GM12891 (cell line): ENCODE results near the gene POLR2C.

Source experiments
- POLR2A ChIP-seq: IDR thresholded peaks from 2 replicates; pipeline ENCODE4 v1.6.1; 2011; ENCODE audit warnings: low read depth, low read length, control low read depth
- POLR2AphosphoS5 ChIP-seq: IDR thresholded peaks from 2 replicates; pipeline ENCODE4 v1.6.1; 2011; ENCODE audit warnings: low read depth, low read length, control low read depth

DNA sequence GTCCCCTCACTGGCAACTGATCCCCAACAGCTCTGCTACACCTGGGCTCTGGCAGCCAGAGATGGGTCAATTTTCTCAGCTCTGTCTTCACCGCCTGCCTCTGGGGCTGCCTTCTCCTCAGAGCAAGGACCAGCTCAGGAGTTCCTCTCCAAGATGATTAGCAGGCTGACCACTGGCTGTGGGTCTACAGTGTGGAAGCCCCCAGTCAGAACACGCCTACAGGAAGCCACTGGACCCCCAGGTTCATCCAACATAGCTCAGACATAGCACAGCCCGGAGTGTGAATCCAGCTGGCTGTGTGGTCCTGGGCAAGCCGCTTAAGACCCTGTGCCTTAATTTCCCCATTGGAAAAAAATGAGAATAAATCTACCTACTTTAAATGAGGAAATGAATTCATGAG lies 18.9 kb downstream of the POLR2C start:
- TF ChIP-seq POLR2AphosphoS5 (no peak), POLR2A (no peak)
